ENCODE results near the gene PCSK5. TPM values are rescaled to one million over a fixed set of nuclear protein-coding genes. Genes with fewer than 3 reads are reported as not detected.

The PCSK5 gene
- polyA plus RNA-seq, 1 donor from 2014 or later: 1.7 TPM

DNA sequence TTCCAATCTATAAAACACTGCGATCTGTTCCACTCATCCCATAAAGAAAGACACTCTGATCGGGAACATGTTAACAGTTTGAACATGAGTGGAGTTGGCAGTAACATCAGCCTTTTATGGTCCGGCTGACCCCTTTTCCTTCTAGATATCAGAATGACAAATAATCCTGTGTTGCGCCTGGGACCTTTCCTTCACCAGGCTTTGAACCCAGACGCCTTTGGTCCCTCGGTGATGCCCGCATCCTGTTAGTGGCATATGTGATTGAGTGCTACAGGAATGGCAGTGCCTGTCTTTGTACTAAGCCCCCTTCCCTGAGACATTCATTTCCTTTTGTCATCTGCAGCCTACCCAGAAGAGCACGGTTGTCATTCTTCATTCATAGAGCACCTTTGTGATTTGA, 209.0 kb downstream of the PCSK5 start:
- H3F3A ChIP-seq (ENCODE audit: insufficient read depth, low read length, poor library complexity, severe bottlenecking): no peaks in the 10 kb centered on the region
- no peaks in the 10 kb centered on the region for H3K9me3 ChIP-seq (ENCODE audit: low read length)
- TF ChIP-seq SMC3 (conservative IDR thresholded peaks at IDR 0.05; ENCODE audit: poor library complexity) (no peak), TAF1 (IDR thresholded peaks at IDR 0.05; ENCODE audit: low read depth) (no peak), EZH2 (IDR thresholded peaks at IDR 0.05; ENCODE audit: borderline replicate concordance, insufficient read depth, low read length, poor library complexity, severe bottlenecking) (no peak)
- H3K9ac ChIP-seq (ENCODE audit: low read length): no peak overlapping the region
- no peaks in the 10 kb centered on the region for H4K20me1 ChIP-seq (ENCODE audit: insufficient read depth)
- H3K79me2 ChIP-seq (replicated peaks; ENCODE audit: insufficient read depth, low read length): no peaks in the 10 kb centered on the region
- H3K4me3 ChIP-seq (ENCODE audit: low read length): no peak overlapping the region
- no peak overlapping the region for H3K27ac ChIP-seq (ENCODE audit: low read length)
- no peaks in the 10 kb centered on the region for H3K36me3 ChIP-seq (ENCODE audit: insufficient read depth, low read length)
- H3K4me2 ChIP-seq (ENCODE audit: low read length): no peak overlapping the region
- H3K27me3 ChIP-seq (ENCODE audit: insufficient read depth, low read depth, low read length): no peaks in the 10 kb centered on the region
- no peak overlapping the region for H2AFZ ChIP-seq (ENCODE audit: low read depth, low read length)
- no peaks in the 10 kb centered on the region for H3K9me2 ChIP-seq (ENCODE audit: insufficient read depth, low read length)

- no peaks in the 10 kb centered on the region for H3K9me2 ChIP-seq (ENCODE audit: insufficient read depth, low read length)
- TF ChIP-seq RAD21 (conservative IDR thresholded peaks at IDR 0.05): no peak
- no peak for TF ChIP-seq EZH2 (IDR thresholded peaks at IDR 0.05; ENCODE audit: borderline replicate concordance, insufficient read depth, low read length, poor library complexity, severe bottlenecking)
- TF ChIP-seq TAF1 (IDR thresholded peaks at IDR 0.05; ENCODE audit: low read depth): no peak
- no peak for TF ChIP-seq CTCF (IDR thresholded peaks at IDR 0.05; ENCODE audit: poor library complexity, severe bottlenecking)
- TF ChIP-seq SMC3 (conservative IDR thresholded peaks at IDR 0.05; ENCODE audit: poor library complexity): no peak
- TF ChIP-seq MXI1 (conservative IDR thresholded peaks at IDR 0.05; ENCODE audit: poor library complexity, severe bottlenecking): no peak
- no peak for TF ChIP-seq REST (IDR thresholded peaks at IDR 0.05; ENCODE audit: borderline replicate concordance)
- TF ChIP-seq POLR2AphosphoS5 (IDR thresholded peaks at IDR 0.05): no peak
- no peak for TF ChIP-seq EP300 (conservative IDR thresholded peaks at IDR 0.05; ENCODE audit: poor library complexity, severe bottlenecking)
Measured at GRCh38 chr9:76101075-76101474, 210.6 kb downstream of the PCSK5 start.

GRCh38 chr9:76101491-76101890, 211.0 kb downstream of the PCSK5 start:
- Histone ChIP-seq H3K27me3 (ENCODE audit: insufficient read depth, low read depth, low read length) (no peaks in the 10 kb centered on the region), H3K9me2 (ENCODE audit: insufficient read depth, low read length) (no peaks in the 10 kb centered on the region), H3K36me3 (ENCODE audit: insufficient read depth, low read length) (no peaks in the 10 kb centered on the region), H3K9me3 (ENCODE audit: low read length) (no peaks in the 10 kb centered on the region), H3K4me3 (ENCODE audit: low read length) (no peak overlapping the region), H2AFZ (ENCODE audit: low read depth, low read length) (no peak overlapping the region), H3F3A (ENCODE audit: insufficient read depth, low read length, poor library complexity, severe bottlenecking) (no peaks in the 10 kb centered on the region), H3K9ac (ENCODE audit: low read length) (no peak overlapping the region), H3K27ac (ENCODE audit: low read length) (no peak overlapping the region), H3K4me2 (ENCODE audit: low read length) (no peak overlapping the region), H3K79me2 (replicated peaks; ENCODE audit: insufficient read depth, low read length) (no peaks in the 10 kb centered on the region), H4K20me1 (ENCODE audit: insufficient read depth) (no peaks in the 10 kb centered on the region)
- TF ChIP-seq EP300 (conservative IDR thresholded peaks at IDR 0.05; ENCODE audit: poor library complexity, severe bottlenecking): no peak
- no peak for TF ChIP-seq MXI1 (conservative IDR thresholded peaks at IDR 0.05; ENCODE audit: poor library complexity, severe bottlenecking)
- no peak for TF ChIP-seq TAF1 (IDR thresholded peaks at IDR 0.05; ENCODE audit: low read depth)
- TF ChIP-seq CTCF (IDR thresholded peaks at IDR 0.05; ENCODE audit: poor library complexity, severe bottlenecking): no peak
- no peak for TF ChIP-seq RAD21 (conservative IDR thresholded peaks at IDR 0.05)

More at GRCh38 chr9:76101075-76101474, 210.6 kb downstream of the PCSK5 start:
- H4K20me1 ChIP-seq (ENCODE audit: insufficient read depth): no peaks in the 10 kb centered on the region
- H3K27me3 ChIP-seq (ENCODE audit: insufficient read depth, low read depth, low read length): no peaks in the 10 kb centered on the region
- no peak overlapping the region for H3K4me3 ChIP-seq (ENCODE audit: low read length)
- H3K79me2 ChIP-seq (replicated peaks; ENCODE audit: insufficient read depth, low read length): no peaks in the 10 kb centered on the region
- H3F3A ChIP-seq (ENCODE audit: insufficient read depth, low read length, poor library complexity, severe bottlenecking): no peaks in the 10 kb centered on the region
- no peaks in the 10 kb centered on the region for H3K9me3 ChIP-seq (ENCODE audit: low read length)
- H3K4me2 ChIP-seq (ENCODE audit: low read length): no peak overlapping the region
- H3K36me3 ChIP-seq (ENCODE audit: insufficient read depth, low read length): no peaks in the 10 kb centered on the region
- no peak overlapping the region for H3K9ac ChIP-seq (ENCODE audit: low read length)
- H3K27ac ChIP-seq (ENCODE audit: low read length): no peak overlapping the region
- no peak overlapping the region for H2AFZ ChIP-seq (ENCODE audit: low read depth, low read length)

All from neural cell (in vitro differentiated cells).